ENCODE results near the gene APOA4.

Gene APOA4

DNA sequence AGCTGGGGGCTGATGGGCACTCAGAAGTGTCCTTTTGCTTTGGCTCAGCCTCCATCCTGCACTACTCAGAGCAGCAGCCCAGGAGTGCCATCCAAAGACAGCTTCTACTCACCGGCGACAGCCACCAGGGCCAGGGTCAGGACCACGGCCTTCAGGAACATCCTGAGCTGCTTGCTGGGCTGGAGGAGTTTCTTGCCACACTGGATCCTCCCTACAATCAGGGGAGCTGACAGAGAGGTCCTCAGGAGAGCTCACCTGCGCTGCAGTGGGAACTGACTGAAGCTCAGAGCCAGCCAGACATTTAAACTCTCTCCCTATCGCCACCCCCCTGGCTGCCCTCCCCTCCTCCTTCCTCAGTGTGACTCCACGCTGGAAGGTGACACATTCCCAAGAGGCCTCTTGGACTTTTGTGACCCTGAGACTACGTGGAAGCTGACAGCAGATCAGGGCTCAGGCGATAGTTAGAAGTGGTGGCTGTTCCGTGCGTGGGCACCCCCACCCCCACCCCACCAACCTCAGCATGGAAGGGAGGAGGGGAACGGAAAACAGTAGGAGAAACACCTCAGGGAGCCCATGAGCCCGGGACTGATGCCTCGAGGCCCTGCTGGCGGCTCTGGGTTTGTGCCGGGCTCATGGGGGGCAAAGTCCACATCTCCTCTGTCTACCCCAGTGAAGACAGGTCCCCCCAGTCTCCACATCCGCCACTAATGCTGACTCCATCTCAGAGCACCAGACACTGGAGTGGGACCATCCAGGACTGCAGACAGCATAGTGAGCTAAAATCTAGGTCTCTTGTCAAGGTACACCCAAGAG lies at the start of gene APOA4:
Gene APOA4, minus strand, starts transcription at position 274 of the 813 bp plus-strand sequence. Its CDS starts 113 bp downstream, at position 161.
- H3K4me3 ChIP-seq (ENCODE audit: low read depth in 1 of 2, low read length in 2 of 2): peak within 1 kb of the TSS; percentile 16 to 58
- H3K9ac ChIP-seq (ENCODE audit: low read depth in 1 of 2, low read length in 2 of 2): peak within 1 kb of the TSS; percentile 28 to 42
- no peaks in the 10 kb centered on the region for H3K36me3 ChIP-seq (ENCODE audit: control insufficient read depth in 1 of 2, insufficient read depth in 2 of 2, low read length in 2 of 2)
- peaks cover 25 to 32% of the 10 kb centered on the region in 2 donors for H3K4me1 ChIP-seq (ENCODE audit: control insufficient read depth in 1 of 2, insufficient read depth in 2 of 2, low read length in 2 of 2)
- H3K27me3 ChIP-seq (ENCODE audit: control insufficient read depth in 1 of 2, insufficient read depth in 2 of 2, low read length in 2 of 2): no peaks in the 10 kb centered on the region
- H3K27ac ChIP-seq (ENCODE audit: low read depth, low read length): peak within 1 kb of the TSS; percentile 26
- no peaks in the 10 kb centered on the region for H3K9me3 ChIP-seq (ENCODE audit: control insufficient read depth in 1 of 2, low read length in 2 of 2)

DNA sequence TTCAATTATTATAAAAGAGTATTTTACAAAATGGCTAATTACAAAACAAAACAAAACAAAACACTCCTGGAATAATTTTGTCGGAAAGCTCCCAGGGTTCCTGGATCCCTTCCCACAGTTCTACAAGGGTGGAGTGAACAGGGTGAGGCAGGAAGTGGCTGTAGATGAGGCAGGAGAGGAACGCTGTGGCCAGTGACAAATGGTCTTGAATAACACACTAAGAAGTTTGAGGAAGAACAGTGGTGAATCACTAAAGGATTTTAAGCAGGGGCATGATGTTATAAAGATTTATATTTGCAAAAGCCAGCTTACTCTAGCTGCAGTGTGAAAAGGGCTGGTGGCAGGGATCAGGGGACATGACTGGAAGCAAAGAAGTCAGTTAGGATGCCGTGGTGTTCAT lies 48.1 kb upstream of the APOA4 start:
- no peaks in the 10 kb centered on the region for H3K27me3 ChIP-seq (ENCODE audit: control insufficient read depth in 1 of 2, insufficient read depth in 2 of 2, low read length in 2 of 2)
- no peak overlapping the region for H3K27ac ChIP-seq (ENCODE audit: low read depth, low read length)
- no peak overlapping the region for H3K9ac ChIP-seq (ENCODE audit: low read depth in 1 of 2, low read length in 2 of 2)
- H3K36me3 ChIP-seq (ENCODE audit: control insufficient read depth in 1 of 2, insufficient read depth in 2 of 2, low read length in 2 of 2): peaks cover 43 to 93% of the 10 kb centered on the region in 2 donors
- H3K9me3 ChIP-seq (ENCODE audit: control insufficient read depth in 1 of 2, low read length in 2 of 2): no peaks in the 10 kb centered on the region
- H3K4me1 ChIP-seq (ENCODE audit: control insufficient read depth in 1 of 2, insufficient read depth in 2 of 2, low read length in 2 of 2): no peaks in the 10 kb centered on the region
- no peak overlapping the region for H3K4me3 ChIP-seq (ENCODE audit: low read depth in 1 of 2, low read length in 2 of 2)

DNA sequence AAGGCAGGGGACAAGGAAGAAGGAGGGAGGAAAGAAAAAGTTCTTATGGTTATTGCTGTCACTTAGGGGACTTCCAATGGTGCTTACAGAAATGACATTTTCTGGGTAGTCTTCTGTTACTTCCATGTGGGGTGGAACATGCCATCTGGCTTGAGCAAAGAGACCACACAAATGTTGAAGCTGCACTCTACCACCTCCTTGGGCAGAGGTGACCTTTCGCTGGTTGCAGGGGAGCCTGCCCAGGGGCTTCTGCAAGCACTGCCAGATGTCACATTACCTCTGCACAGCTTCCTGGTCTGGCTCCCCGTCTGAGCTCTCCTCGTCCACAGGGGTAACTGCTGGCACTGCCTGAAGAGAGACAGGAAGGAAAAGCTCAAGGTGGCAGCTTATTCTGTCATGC lies 47.0 kb upstream of the APOA4 start:
- Histone ChIP-seq H3K36me3 (ENCODE audit: control insufficient read depth in 1 of 2, insufficient read depth in 2 of 2, low read length in 2 of 2) (peaks cover 42 to 81% of the 10 kb centered on the region in 2 donors), H3K27me3 (ENCODE audit: control insufficient read depth in 1 of 2, insufficient read depth in 2 of 2, low read length in 2 of 2) (no peaks in the 10 kb centered on the region), H3K27ac (ENCODE audit: low read depth, low read length) (no peak overlapping the region), H3K4me1 (ENCODE audit: control insufficient read depth in 1 of 2, insufficient read depth in 2 of 2, low read length in 2 of 2) (no peaks in the 10 kb centered on the region), H3K9me3 (ENCODE audit: control insufficient read depth in 1 of 2, low read length in 2 of 2) (no peaks in the 10 kb centered on the region), H3K4me3 (ENCODE audit: low read depth in 1 of 2, low read length in 2 of 2) (no peak overlapping the region), H3K9ac (ENCODE audit: low read depth in 1 of 2, low read length in 2 of 2) (no peak overlapping the region)

DNA sequence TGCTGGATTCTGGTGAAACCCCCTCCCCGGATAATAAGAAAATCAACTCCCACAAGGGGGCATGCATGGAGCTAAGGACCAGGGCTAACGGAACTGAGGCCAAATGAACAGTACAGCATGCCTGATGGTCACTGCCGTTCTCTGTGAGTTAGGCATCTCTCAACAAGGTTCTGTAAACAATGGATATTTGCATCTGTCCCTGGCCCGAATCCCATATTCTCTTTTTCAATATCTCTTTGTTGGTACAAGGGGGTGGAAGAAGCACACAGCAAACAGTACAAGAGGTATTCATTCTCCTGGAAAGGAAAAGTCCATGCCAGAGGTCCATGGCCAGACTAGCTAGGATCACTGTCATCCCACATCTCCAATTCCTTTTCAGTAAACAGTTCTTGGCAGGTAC lies 46.5 kb upstream of the APOA4 start:
- no peak overlapping the region for H3K9ac ChIP-seq (ENCODE audit: low read depth in 1 of 2, low read length in 2 of 2)
- H3K27me3 ChIP-seq (ENCODE audit: control insufficient read depth in 1 of 2, insufficient read depth in 2 of 2, low read length in 2 of 2): no peaks in the 10 kb centered on the region
- no peaks in the 10 kb centered on the region for H3K9me3 ChIP-seq (ENCODE audit: control insufficient read depth in 1 of 2, low read length in 2 of 2)
- H3K4me3 ChIP-seq (ENCODE audit: low read depth in 1 of 2, low read length in 2 of 2): no peak overlapping the region
- H3K4me1 ChIP-seq (ENCODE audit: control insufficient read depth in 1 of 2, insufficient read depth in 2 of 2, low read length in 2 of 2): no peaks in the 10 kb centered on the region
- peaks cover 40 to 80% of the 10 kb centered on the region in 2 donors for H3K36me3 ChIP-seq (ENCODE audit: control insufficient read depth in 1 of 2, insufficient read depth in 2 of 2, low read length in 2 of 2)
- no peak overlapping the region for H3K27ac ChIP-seq (ENCODE audit: low read depth, low read length)

DNA sequence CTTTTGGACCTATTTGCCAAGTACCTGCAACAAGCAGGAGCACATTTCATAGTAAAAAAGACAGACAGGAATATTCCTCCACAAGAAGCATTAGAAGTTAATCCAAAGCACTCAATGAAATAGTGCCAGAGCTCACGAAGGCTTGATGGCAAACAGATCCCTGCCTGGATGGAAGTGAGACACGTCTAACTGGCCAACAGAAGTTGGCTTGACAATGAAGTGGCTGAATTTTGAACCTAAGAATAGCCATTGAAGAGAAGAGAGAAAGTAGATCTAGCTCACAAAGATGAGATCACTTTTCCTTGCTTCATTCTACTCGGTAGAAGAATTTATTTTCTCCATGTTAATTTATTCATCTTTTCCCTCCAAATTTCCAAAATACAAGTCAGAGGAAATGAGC lies 45.0 kb upstream of the APOA4 start:
- H3K9ac ChIP-seq (ENCODE audit: low read depth in 1 of 2, low read length in 2 of 2): no peak overlapping the region
- H3K36me3 ChIP-seq (ENCODE audit: control insufficient read depth in 1 of 2, insufficient read depth in 2 of 2, low read length in 2 of 2): peaks cover 41 to 80% of the 10 kb centered on the region in 2 donors

DNA sequence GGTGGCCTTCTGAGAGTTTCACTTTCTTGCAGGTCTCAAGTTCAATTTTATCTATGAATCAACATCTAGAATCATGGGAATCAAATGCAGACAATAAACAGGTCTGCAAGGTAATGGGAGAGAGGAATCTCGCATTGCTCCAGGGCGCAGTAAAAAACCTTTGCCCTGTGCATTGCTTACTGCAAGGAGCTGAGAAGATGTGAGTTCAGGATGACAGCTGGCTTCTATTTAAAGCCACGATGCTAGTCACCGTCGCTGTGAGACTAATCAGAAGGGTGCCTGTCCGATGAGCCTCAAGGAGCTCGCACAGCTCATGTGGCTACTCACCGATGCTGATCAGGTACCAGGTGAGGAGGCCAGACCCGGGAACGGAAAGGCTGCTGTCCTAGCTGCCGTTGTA lies 44.5 kb upstream of the APOA4 start:
- Histone ChIP-seq H3K27me3 (ENCODE audit: control insufficient read depth in 1 of 2, insufficient read depth in 2 of 2, low read length in 2 of 2) (no peaks in the 10 kb centered on the region), H3K4me3 (ENCODE audit: low read depth in 1 of 2, low read length in 2 of 2) (no peak overlapping the region)

More for the DNA sequence above, 45.0 kb upstream of the APOA4 start:
- H3K9me3 ChIP-seq (ENCODE audit: control insufficient read depth in 1 of 2, low read length in 2 of 2): no peaks in the 10 kb centered on the region
- H3K4me3 ChIP-seq (ENCODE audit: low read depth in 1 of 2, low read length in 2 of 2): no peak overlapping the region
- no peaks in the 10 kb centered on the region for H3K4me1 ChIP-seq (ENCODE audit: control insufficient read depth in 1 of 2, insufficient read depth in 2 of 2, low read length in 2 of 2)
- no peak overlapping the region for H3K27ac ChIP-seq (ENCODE audit: low read depth, low read length)
- no peaks in the 10 kb centered on the region for H3K27me3 ChIP-seq (ENCODE audit: control insufficient read depth in 1 of 2, insufficient read depth in 2 of 2, low read length in 2 of 2)

DNA sequence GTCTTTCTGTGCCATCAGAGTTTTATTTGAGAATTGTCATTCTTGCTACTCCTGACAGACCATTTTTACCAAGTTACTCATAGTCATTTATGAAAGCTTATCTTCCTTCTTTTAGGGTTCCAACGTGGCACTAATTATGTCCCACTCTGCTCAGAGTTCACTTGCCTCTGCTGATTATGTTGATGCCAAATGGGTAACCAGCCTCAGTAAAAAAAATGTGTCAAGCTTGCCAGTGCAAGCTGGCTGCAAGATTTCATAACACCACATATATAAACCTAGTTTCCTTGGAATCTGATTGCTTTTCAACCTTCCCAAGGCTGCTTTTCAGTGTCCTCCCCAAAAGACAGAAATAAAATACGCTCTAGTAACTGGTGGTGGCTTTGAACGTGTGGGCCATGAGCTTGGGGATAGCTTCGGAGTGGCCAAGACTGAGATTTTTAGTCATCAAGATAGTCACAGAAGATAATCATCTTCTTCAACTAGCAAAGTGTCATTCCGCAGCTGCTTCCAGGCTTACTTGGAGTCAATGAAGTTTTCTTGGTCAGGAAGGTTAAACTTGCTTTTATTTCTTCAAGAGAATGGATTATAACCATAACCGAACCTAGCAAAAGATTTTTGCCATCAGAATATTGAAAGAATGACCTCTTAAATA lies 43.8 kb upstream of the APOA4 start:
- H3K27ac ChIP-seq (ENCODE audit: low read depth, low read length): no peak overlapping the region
- no peaks in the 10 kb centered on the region for H3K27me3 ChIP-seq (ENCODE audit: control insufficient read depth in 1 of 2, insufficient read depth in 2 of 2, low read length in 2 of 2)
- no peak overlapping the region for H3K9ac ChIP-seq (ENCODE audit: low read depth in 1 of 2, low read length in 2 of 2)
- H3K9me3 ChIP-seq (ENCODE audit: control insufficient read depth in 1 of 2, low read length in 2 of 2): no peaks in the 10 kb centered on the region
- H3K4me1 ChIP-seq (ENCODE audit: control insufficient read depth in 1 of 2, insufficient read depth in 2 of 2, low read length in 2 of 2): no peaks in the 10 kb centered on the region
- no peak overlapping the region for H3K4me3 ChIP-seq (ENCODE audit: low read depth in 1 of 2, low read length in 2 of 2)
- H3K36me3 ChIP-seq (ENCODE audit: control insufficient read depth in 1 of 2, insufficient read depth in 2 of 2, low read length in 2 of 2): peaks cover 40 to 76% of the 10 kb centered on the region in 2 donors

More for the DNA sequence above, 44.5 kb upstream of the APOA4 start:
- H3K4me1 ChIP-seq (ENCODE audit: control insufficient read depth in 1 of 2, insufficient read depth in 2 of 2, low read length in 2 of 2): no peaks in the 10 kb centered on the region
- no peak overlapping the region for H3K27ac ChIP-seq (ENCODE audit: low read depth, low read length)
- no peaks in the 10 kb centered on the region for H3K9me3 ChIP-seq (ENCODE audit: control insufficient read depth in 1 of 2, low read length in 2 of 2)
- no peak overlapping the region for H3K9ac ChIP-seq (ENCODE audit: low read depth in 1 of 2, low read length in 2 of 2)
- peaks cover 37 to 76% of the 10 kb centered on the region in 2 donors for H3K36me3 ChIP-seq (ENCODE audit: control insufficient read depth in 1 of 2, insufficient read depth in 2 of 2, low read length in 2 of 2)

DNA sequence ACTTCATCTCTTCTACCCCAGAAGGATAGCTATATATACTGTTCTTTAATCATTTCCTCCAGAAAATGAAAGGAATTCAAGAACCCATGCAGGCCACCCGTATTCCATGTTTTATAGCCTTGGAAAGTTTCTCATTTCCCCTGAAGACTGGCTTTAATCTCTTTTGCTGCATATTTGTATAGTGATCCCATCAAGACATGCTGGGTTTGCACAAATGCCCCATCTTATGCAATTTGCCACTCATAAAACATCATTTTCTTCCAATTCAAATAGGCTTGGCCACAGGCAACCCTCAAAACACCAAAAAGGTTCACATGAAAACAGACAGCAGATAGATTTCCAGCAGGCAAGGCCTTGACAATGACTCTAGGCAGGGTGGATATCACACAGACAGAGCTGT lies 42.6 kb upstream of the APOA4 start:
- Histone ChIP-seq H3K27me3 (ENCODE audit: control insufficient read depth in 1 of 2, insufficient read depth in 2 of 2, low read length in 2 of 2) (no peaks in the 10 kb centered on the region), H3K4me3 (ENCODE audit: low read depth in 1 of 2, low read length in 2 of 2) (no peak overlapping the region), H3K9ac (ENCODE audit: low read depth in 1 of 2, low read length in 2 of 2) (no peak overlapping the region), H3K27ac (ENCODE audit: low read depth, low read length) (no peak overlapping the region), H3K9me3 (ENCODE audit: control insufficient read depth in 1 of 2, low read length in 2 of 2) (no peaks in the 10 kb centered on the region), H3K36me3 (ENCODE audit: control insufficient read depth in 1 of 2, insufficient read depth in 2 of 2, low read length in 2 of 2) (peaks cover 43 to 77% of the 10 kb centered on the region in 2 donors), H3K4me1 (ENCODE audit: control insufficient read depth in 1 of 2, insufficient read depth in 2 of 2, low read length in 2 of 2) (no peaks in the 10 kb centered on the region)

DNA sequence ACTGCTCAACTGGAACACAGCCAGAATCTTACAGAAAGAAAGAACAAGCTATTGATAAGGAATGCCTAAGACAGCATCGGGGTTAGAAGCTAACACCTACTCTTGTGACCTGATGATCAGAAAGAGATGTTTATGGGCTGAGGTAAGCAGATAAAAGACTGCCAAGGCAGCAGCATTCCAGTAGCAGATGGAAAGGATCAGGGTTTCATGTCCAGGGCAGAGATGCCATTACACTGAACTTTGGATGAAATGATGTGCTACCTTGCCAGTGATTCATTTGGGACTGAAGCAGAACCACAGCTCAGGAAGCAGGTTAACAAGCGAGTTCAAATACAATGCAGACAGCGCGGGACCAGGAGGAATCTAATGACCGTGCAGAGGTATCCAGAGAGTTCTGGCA lies 41.4 kb upstream of the APOA4 start:
- Histone ChIP-seq H3K27me3 (ENCODE audit: control insufficient read depth in 1 of 2, insufficient read depth in 2 of 2, low read length in 2 of 2) (no peaks in the 10 kb centered on the region), H3K9me3 (ENCODE audit: control insufficient read depth in 1 of 2, low read length in 2 of 2) (no peaks in the 10 kb centered on the region), H3K4me3 (ENCODE audit: low read depth in 1 of 2, low read length in 2 of 2) (no peak overlapping the region), H3K9ac (ENCODE audit: low read depth in 1 of 2, low read length in 2 of 2) (no peak overlapping the region), H3K36me3 (ENCODE audit: control insufficient read depth in 1 of 2, insufficient read depth in 2 of 2, low read length in 2 of 2) (peaks cover 44 to 72% of the 10 kb centered on the region in 2 donors), H3K27ac (ENCODE audit: low read depth, low read length) (no peak overlapping the region), H3K4me1 (ENCODE audit: control insufficient read depth in 1 of 2, insufficient read depth in 2 of 2, low read length in 2 of 2) (no peaks in the 10 kb centered on the region)

DNA sequence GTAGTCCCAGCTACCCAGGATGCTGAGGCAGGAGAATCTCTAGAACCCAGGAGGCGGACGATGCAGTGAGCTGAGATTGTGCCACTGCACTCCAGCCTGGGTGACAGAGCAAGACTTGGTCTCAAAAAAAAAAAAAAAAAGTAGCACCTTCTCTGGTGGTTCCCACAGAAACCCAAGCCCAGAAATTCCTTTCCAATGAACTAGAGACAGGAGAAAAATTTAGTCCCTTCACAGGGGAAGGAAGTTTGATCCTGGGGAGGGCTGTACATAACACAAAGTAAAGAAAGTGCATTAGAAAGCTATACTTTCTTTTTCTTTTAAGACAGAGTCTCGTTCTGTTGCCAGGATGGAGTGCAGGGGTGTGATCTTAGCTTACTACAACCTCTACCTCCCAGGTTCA lies 39.8 kb upstream of the APOA4 start:
- Histone ChIP-seq H3K36me3 (ENCODE audit: control insufficient read depth in 1 of 2, insufficient read depth in 2 of 2, low read length in 2 of 2) (peaks cover 45 to 73% of the 10 kb centered on the region in 2 donors), H3K4me3 (ENCODE audit: low read depth in 1 of 2, low read length in 2 of 2) (no peak overlapping the region), H3K9me3 (ENCODE audit: control insufficient read depth in 1 of 2, low read length in 2 of 2) (no peaks in the 10 kb centered on the region), H3K27ac (ENCODE audit: low read depth, low read length) (no peak overlapping the region), H3K27me3 (ENCODE audit: control insufficient read depth in 1 of 2, insufficient read depth in 2 of 2, low read length in 2 of 2) (no peaks in the 10 kb centered on the region), H3K9ac (ENCODE audit: low read depth in 1 of 2, low read length in 2 of 2) (no peak overlapping the region), H3K4me1 (ENCODE audit: control insufficient read depth in 1 of 2, insufficient read depth in 2 of 2, low read length in 2 of 2) (no peaks in the 10 kb centered on the region)
